A549 (cell line): ENCODE measurements around the gene KLHL36.

Source experiments
- CHD2 ChIP-seq: fragments of 150-350 bp; IDR thresholded peaks from 2 replicates; pipeline ENCODE4 v1.6.1; 2014; ENCODE audit warnings: low read length; ENCODE audit not compliant: partially characterized antibody
- EP300 ChIP-seq, 2 experiments: fragments of >200 bp; sonication (Bioruptor Twin); formaldehyde crosslinking; IDR thresholded peaks; 2 replicates in 1 of 2; 3 replicates in 1 of 2; pipeline ENCODE4 v1.6.1; 2016 to 2017
- MAZ ChIP-seq: fragments of 150-350 bp; IDR thresholded peaks from 2 replicates; pipeline ENCODE4 v1.6.1; 2014; ENCODE audit warnings: antibody characterized with exemption, low read depth, low read length, borderline replicate concordance
- MYC ChIP-seq: IDR thresholded peaks from 2 replicates; pipeline ENCODE4 v1.6.1; 2012; ENCODE audit warnings: mild to moderate bottlenecking, inconsistent platforms, low read length, improper control_type of control experiment, borderline replicate concordance
- POLR2A ChIP-seq: IDR thresholded peaks from 2 replicates; pipeline ENCODE4 v1.6.1; 2012; ENCODE audit warnings: mild to moderate bottlenecking, low read length
- RCOR1 ChIP-seq: fragments of 150-350 bp; IDR thresholded peaks from 2 replicates; pipeline ENCODE4 v1.6.1; 2014; ENCODE audit warnings: antibody characterized with exemption, low read length, low read depth
- RFX5 ChIP-seq: fragments of 450-650 bp; IDR thresholded peaks from 2 replicates; pipeline ENCODE4 v1.7.1; 2014; ENCODE audit warnings: antibody characterized with exemption, mild to moderate bottlenecking, moderate library complexity
- TFCP2L1 ChIP-seq: fragments of 250-450 bp; sonication (Bioruptor Pico); IDR thresholded peaks from 2 replicates; pipeline ENCODE4 v1.5.0; 2021; ENCODE audit warnings: mild to moderate bottlenecking
- TF ChIP-seq, protein P1 (sequence below): fragments of >200 bp; sonication (Bioruptor Twin); formaldehyde crosslinking; IDR thresholded peaks from 3 replicates; pipeline ENCODE4 v1.5.1; 2016
- TF ChIP-seq, protein P2 (sequence below): fragments of 450-650 bp; IDR thresholded peaks from 2 replicates; pipeline ENCODE4 v1.6.1; 2014; ENCODE audit warnings: antibody characterized with exemption

DNA sequence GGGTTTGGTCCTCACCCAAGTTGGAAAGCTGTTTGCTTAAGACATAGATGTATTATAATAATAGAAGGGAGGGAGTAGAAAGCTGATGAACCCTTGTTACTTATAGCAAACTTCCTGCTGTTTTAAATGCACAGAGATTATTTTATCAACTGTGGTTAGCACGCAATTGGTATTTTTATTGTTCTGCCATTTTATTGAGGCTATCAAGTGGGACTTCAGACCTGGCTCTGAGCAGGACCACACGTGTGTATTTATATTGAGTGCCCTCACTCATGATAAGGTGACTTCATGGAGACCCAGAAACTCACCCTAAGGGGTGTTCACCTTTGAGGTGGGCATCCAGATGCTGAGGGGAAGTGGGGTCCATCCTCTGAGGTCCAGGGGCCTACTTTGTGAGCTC, 17.0 kb downstream of the KLHL36 start:
- TF ChIP-seq, protein P1, sequence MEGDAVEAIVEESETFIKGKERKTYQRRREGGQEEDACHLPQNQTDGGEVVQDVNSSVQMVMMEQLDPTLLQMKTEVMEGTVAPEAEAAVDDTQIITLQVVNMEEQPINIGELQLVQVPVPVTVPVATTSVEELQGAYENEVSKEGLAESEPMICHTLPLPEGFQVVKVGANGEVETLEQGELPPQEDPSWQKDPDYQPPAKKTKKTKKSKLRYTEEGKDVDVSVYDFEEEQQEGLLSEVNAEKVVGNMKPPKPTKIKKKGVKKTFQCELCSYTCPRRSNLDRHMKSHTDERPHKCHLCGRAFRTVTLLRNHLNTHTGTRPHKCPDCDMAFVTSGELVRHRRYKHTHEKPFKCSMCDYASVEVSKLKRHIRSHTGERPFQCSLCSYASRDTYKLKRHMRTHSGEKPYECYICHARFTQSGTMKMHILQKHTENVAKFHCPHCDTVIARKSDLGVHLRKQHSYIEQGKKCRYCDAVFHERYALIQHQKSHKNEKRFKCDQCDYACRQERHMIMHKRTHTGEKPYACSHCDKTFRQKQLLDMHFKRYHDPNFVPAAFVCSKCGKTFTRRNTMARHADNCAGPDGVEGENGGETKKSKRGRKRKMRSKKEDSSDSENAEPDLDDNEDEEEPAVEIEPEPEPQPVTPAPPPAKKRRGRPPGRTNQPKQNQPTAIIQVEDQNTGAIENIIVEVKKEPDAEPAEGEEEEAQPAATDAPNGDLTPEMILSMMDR: no peak
- TF ChIP-seq RFX5: no peak
- TF ChIP-seq CHD2: no peak
- TF ChIP-seq MYC: no peak
- TF ChIP-seq MAZ: no peak
- TF ChIP-seq POLR2A: no peak
- no peak for TF ChIP-seq TFCP2L1 (CRISPR knock-in tag)
- TF ChIP-seq RCOR1: no peak
- TF ChIP-seq, protein P2, sequence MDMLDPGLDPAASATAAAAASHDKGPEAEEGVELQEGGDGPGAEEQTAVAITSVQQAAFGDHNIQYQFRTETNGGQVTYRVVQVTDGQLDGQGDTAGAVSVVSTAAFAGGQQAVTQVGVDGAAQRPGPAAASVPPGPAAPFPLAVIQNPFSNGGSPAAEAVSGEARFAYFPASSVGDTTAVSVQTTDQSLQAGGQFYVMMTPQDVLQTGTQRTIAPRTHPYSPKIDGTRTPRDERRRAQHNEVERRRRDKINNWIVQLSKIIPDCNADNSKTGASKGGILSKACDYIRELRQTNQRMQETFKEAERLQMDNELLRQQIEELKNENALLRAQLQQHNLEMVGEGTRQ: no peak
- TF ChIP-seq EP300 (IDR thresholded peaks at IDR 0.05): no peak
